Neuronal stem cell (in vitro differentiated cells): ENCODE measurements around the gene ACAA1. TPM values are rescaled to one million over a fixed set of nuclear protein-coding genes. Genes with fewer than 3 reads are reported as not detected.
"Not testable (repeated sequence)": the region's sequence is repeated elsewhere in the genome, so short reads cannot be mapped to it uniquely, and the experiment has no call there.

Source experiments
- DNase-seq: peaks from one replicate; pipeline ENCODE4 v3.0.0-alpha.2; 2013; ENCODE audit warnings: low spot score
- H2AFZ ChIP-seq: one replicate; pipeline ENCODE4 v1.6.1; 2013; ENCODE audit warnings: mild to moderate bottlenecking, low read length, inconsistent platforms
- H2AK5ac ChIP-seq: 2 replicates; pipeline ENCODE4 v1.6.1; 2013; ENCODE audit warnings: low read depth, mild to moderate bottlenecking, inconsistent platforms, low read length, moderate library complexity, mixed read lengths
- H2BK120ac ChIP-seq: 2 replicates; pipeline ENCODE4 v1.6.1; 2013; ENCODE audit warnings: low read depth, mild to moderate bottlenecking, inconsistent platforms, low read length, moderate library complexity, mixed read lengths
- H2BK12ac ChIP-seq: one replicate; pipeline ENCODE4 v1.6.1; 2013; ENCODE audit warnings: low read length, inconsistent platforms
- H2BK15ac ChIP-seq: 2 replicates; pipeline ENCODE4 v1.6.1; 2013; ENCODE audit warnings: mild to moderate bottlenecking, low read length, inconsistent platforms, mixed read lengths
- H2BK5ac ChIP-seq: one replicate; pipeline ENCODE4 v1.6.1; 2013; ENCODE audit warnings: inconsistent platforms, mild to moderate bottlenecking, low read length, moderate library complexity
- H3K14ac ChIP-seq: one replicate; pipeline ENCODE4 v1.6.1; 2013; ENCODE audit warnings: low read length, inconsistent platforms
- H3K18ac ChIP-seq: 2 replicates; pipeline ENCODE4 v1.6.1; 2013; ENCODE audit warnings: low read length, inconsistent platforms
- H3K23ac ChIP-seq: 2 replicates; pipeline ENCODE4 v1.6.1; 2013; ENCODE audit warnings: low read depth, mild to moderate bottlenecking, mixed read lengths, low read length, inconsistent platforms; ENCODE audit not compliant: poor library complexity
- H3K27ac ChIP-seq: replicated peaks from 3 replicates; pipeline ENCODE4 v1.5.1; 2013; ENCODE audit warnings: low read length, inconsistent platforms
- H3K27me3 ChIP-seq, 3 experiments: 2 replicates each; pipeline ENCODE4 v1.6.1; 2013; ENCODE audit warnings: low read length in 3 of 3, mild to moderate bottlenecking in 2 of 3, inconsistent platforms in 1 of 3, low read depth in 1 of 3, mixed read lengths in 1 of 3, moderate library complexity in 1 of 3; ENCODE audit not compliant: control insufficient read depth in 3 of 3, insufficient read depth in 3 of 3
- H3K36me3 ChIP-seq, 2 donors: replicated peaks in 1 of 2; 2 replicates each; pipeline ENCODE4 v1.6.1; 2013; ENCODE audit warnings: low read length in 2 of 2; ENCODE audit not compliant: control insufficient read depth in 2 of 2, insufficient read depth in 2 of 2
- H3K4ac ChIP-seq: 2 replicates; pipeline ENCODE4 v1.6.1; 2013; ENCODE audit warnings: inconsistent platforms, mild to moderate bottlenecking, low read length, moderate library complexity
- H3K4me1 ChIP-seq, 2 donors: 1 replicate in 1 of 2; 2 replicates in 1 of 2; pipeline ENCODE4 v1.6.1; 2013; ENCODE audit warnings: low read length in 2 of 2, low read depth in 1 of 2; ENCODE audit not compliant: control insufficient read depth in 2 of 2, insufficient read depth in 1 of 2
- H3K4me2 ChIP-seq: one replicate; pipeline ENCODE4 v1.6.1; 2013; ENCODE audit warnings: mild to moderate bottlenecking, low read length, inconsistent platforms; ENCODE audit not compliant: insufficient read depth, poor library complexity, severe bottlenecking
- H3K4me3 ChIP-seq, 2 donors: 2 replicates each; pipeline ENCODE4 v1.5.1; 2013; ENCODE audit warnings: low read length in 2 of 2, mild to moderate bottlenecking in 2 of 2, inconsistent platforms in 1 of 2, moderate library complexity in 1 of 2
- H3K79me1 ChIP-seq: one replicate; pipeline ENCODE4 v1.6.1; 2013; ENCODE audit warnings: low read depth, mild to moderate bottlenecking, inconsistent platforms, low read length, moderate library complexity
- H3K9ac ChIP-seq: one replicate; pipeline ENCODE4 v1.6.1; 2013; ENCODE audit warnings: mild to moderate bottlenecking, low read depth, low read length, inconsistent platforms; ENCODE audit not compliant: poor library complexity
- H3K9me3 ChIP-seq, 2 donors: replicated peaks in 1 of 2; 2 replicates each; pipeline versions ENCODE3 to v1.6.1; 2013; ENCODE audit warnings: low read length in 2 of 2, mild to moderate bottlenecking in 2 of 2, inconsistent platforms in 1 of 2, low read depth in 1 of 2, mixed read lengths in 1 of 2, moderate library complexity in 1 of 2; ENCODE audit not compliant: control insufficient read depth in 2 of 2, insufficient read depth in 1 of 2
- H4K8ac ChIP-seq: one replicate; pipeline ENCODE4 v1.6.1; 2013; ENCODE audit warnings: low read depth, mild to moderate bottlenecking, inconsistent platforms, low read length, moderate library complexity
- H4K91ac ChIP-seq: one replicate; pipeline ENCODE4 v1.6.1; 2013; ENCODE audit warnings: low read length, low read depth, mild to moderate bottlenecking, inconsistent platforms; ENCODE audit not compliant: poor library complexity
- WGBS, 2 donors: extraction: QIAGEN DNeasy Blood & Tissue Kit; methylation state at CpG; one replicate each; pipeline ENCODE4 v1.1.7; 2013; ENCODE audit warnings: missing lambda C conversion rate in 2 of 2, mixed read lengths in 1 of 2; ENCODE audit not compliant: insufficient read length in 2 of 2, insufficient replicate concordance in 1 of 2; ENCODE audit errors: extremely low coverage in 2 of 2; 5-methylcytosine and 5-hydroxymethylcytosine counted together
- small RNA-seq: library from polyadenylated mRNA; stranded (forward); fragments of <200 nt; extraction: miRNeasy Mini kit (QIAGEN cat#:217004); gene quantifications from one replicate; pipeline ENCODE3, GENCODE V24; 2013; ENCODE audit not compliant: insufficient read depth

ACAA1 gene

GRCh38 chr3:38082296-38082695 lies 54.6 kb downstream of the ACAA1 start:
- no CpG with 5 or more reads among the region's 16 CpGs for WGBS, 2 donors
- not testable (repeated sequence) for H3K79me1 ChIP-seq

GRCh38 chr3:38077073-38077472 lies 59.9 kb downstream of the ACAA1 start:
- not testable (repeated sequence) for H3K23ac ChIP-seq, H3K9ac ChIP-seq, H2BK12ac ChIP-seq, H4K8ac ChIP-seq, H2BK15ac ChIP-seq, H2AK5ac ChIP-seq, H2BK120ac ChIP-seq, H3K9me3 ChIP-seq, H3K4me1 ChIP-seq, H3K18ac ChIP-seq, H3K27ac ChIP-seq, H2AFZ ChIP-seq, H3K4ac ChIP-seq, H2BK5ac ChIP-seq, H3K27me3 ChIP-seq, H3K14ac ChIP-seq, DNase-seq, H3K4me2 ChIP-seq, H3K36me3 ChIP-seq, H4K91ac ChIP-seq, H3K4me3 ChIP-seq, H3K79me1 ChIP-seq
- WGBS, 2 donors = no CpG with 5 or more reads among the region's 3 CpGs

More at GRCh38 chr3:38082296-38082695, 54.6 kb downstream of the ACAA1 start:
- not testable (repeated sequence) for H3K18ac ChIP-seq, H2BK5ac ChIP-seq, H2BK15ac ChIP-seq, H2BK12ac ChIP-seq, H3K14ac ChIP-seq, H3K9ac ChIP-seq, H3K4me2 ChIP-seq, H4K91ac ChIP-seq, H3K23ac ChIP-seq, H3K4me3 ChIP-seq, DNase-seq, H2AK5ac ChIP-seq, H3K36me3 ChIP-seq, H2AFZ ChIP-seq, H3K9me3 ChIP-seq, H3K27me3 ChIP-seq, H3K4me1 ChIP-seq, H3K4ac ChIP-seq, H3K27ac ChIP-seq, H4K8ac ChIP-seq, H2BK120ac ChIP-seq

Small RNA genes within 50 kb of the gene (small RNA-seq; reads per million reads assigned to genes)
- not detected for gene RF00019
